SK-N-SH (cell line): ENCODE measurements around the gene TPD52L1. TPM values are rescaled to one million over a fixed set of nuclear protein-coding genes. Genes with fewer than 3 reads are reported as not detected.

Experiments
- CTCF ChIA-PET: fragments of 300-600, 350-600 bp; formaldehyde crosslinking; extraction: SDS; loops from one replicate; lab custom pipeline; 2021; lab: Yijun Ruan, JAX
- POLR2A ChIA-PET: fragments of 350-600 bp; sonication (Branson Sonifier 250); formaldehyde crosslinking; extraction: SDS; loops from one replicate; lab custom pipeline; 2020; ENCODE audit warnings: antibody characterized with exemption, inconsistent platforms; lab: Yijun Ruan, JAX
- DNase-seq: peaks from one replicate; pipeline ENCODE4 v3.0.0; 2012
- H2AFZ ChIP-seq: fragments of 200-600 bp; sonication (generic); 2 replicates; pipeline ENCODE4 v1.8.1; 2016; ENCODE audit warnings: antibody characterized with exemption, mild to moderate bottlenecking, low read depth
- H3F3A ChIP-seq: fragments of 200-600 bp; sonication (generic); replicated peaks from 2 replicates; pipeline ENCODE3; 2016; ENCODE audit warnings: antibody characterized with exemption, mild to moderate bottlenecking; ENCODE audit not compliant: insufficient read depth
- H3K27ac ChIP-seq, 2 experiments: fragments of 200-500 bp in 1 of 2; fragments of 200-600 bp in 1 of 2; sonication (Bioruptor generic) in 1 of 2; sonication (generic), shearing (Covaris generic) in 1 of 2; 2 replicates each; pipeline versions ENCODE4 v1.5.1 to v1.6.1; 2014 to 2016; ENCODE audit warnings: low read depth in 2 of 2, inconsistent platforms in 1 of 2, low read length in 1 of 2, mild to moderate bottlenecking in 1 of 2, mixed read lengths in 1 of 2
- H3K27me3 ChIP-seq: fragments of 200-600 bp; sonication (generic), shearing (Covaris generic); 2 replicates; pipeline ENCODE4 v1.6.1; 2016; ENCODE audit warnings: mixed run types; ENCODE audit not compliant: insufficient read depth
- H3K36me3 ChIP-seq, 2 experiments: fragments of 200-500 bp in 1 of 2; fragments of 200-600 bp in 1 of 2; sonication (Bioruptor generic) in 1 of 2; sonication (generic) in 1 of 2; replicated peaks in 1 of 2; 2 replicates each; pipeline versions ENCODE3 to v1.5.1; 2014 to 2016; ENCODE audit warnings: low read length in 1 of 2, mild to moderate bottlenecking in 1 of 2; ENCODE audit not compliant: insufficient read depth in 2 of 2, control insufficient read depth in 1 of 2
- H3K4me1 ChIP-seq, 2 experiments: fragments of 200-500 bp in 1 of 2; fragments of 200-600 bp in 1 of 2; sonication (Bioruptor generic) in 1 of 2; sonication (generic), shearing (Covaris generic) in 1 of 2; 2 replicates each; pipeline versions ENCODE4 v1.5.1 to v1.6.1; 2014 to 2016; ENCODE audit warnings: low read depth in 1 of 2, low read length in 1 of 2, mixed run types in 1 of 2; ENCODE audit not compliant: insufficient read depth in 2 of 2, control insufficient read depth in 1 of 2
- H3K4me2 ChIP-seq: fragments of 200-600 bp; sonication (generic), shearing (Covaris generic); 2 replicates; pipeline ENCODE4 v1.6.1; 2017; ENCODE audit warnings: mixed run types
- H3K4me3 ChIP-seq, 2 experiments: fragments of 200-500 bp in 1 of 2; fragments of 200-600 bp in 1 of 2; sonication (Bioruptor generic) in 1 of 2; sonication (generic), shearing (Covaris generic) in 1 of 2; 2 replicates each; pipeline versions ENCODE4 v1.5.1 to v1.8.1; 2014 to 2016; ENCODE audit warnings: low read depth in 2 of 2, inconsistent platforms in 1 of 2, low read length in 1 of 2, mild to moderate bottlenecking in 1 of 2, mixed read lengths in 1 of 2, moderate library complexity in 1 of 2
- H3K79me2 ChIP-seq: fragments of 200-600 bp; sonication (generic); 2 replicates; pipeline ENCODE4 v1.8.1; 2017; ENCODE audit warnings: mild to moderate bottlenecking; ENCODE audit not compliant: insufficient read depth
- H3K9ac ChIP-seq: fragments of 200-600 bp; sonication (generic); 2 replicates; pipeline ENCODE4 v1.6.1; 2017; ENCODE audit warnings: mixed run types
- H3K9me2 ChIP-seq: fragments of 200-600 bp; sonication (generic); 2 replicates; pipeline ENCODE4 v1.6.1; 2017; ENCODE audit warnings: mixed run types
- H3K9me3 ChIP-seq: fragments of 200-600 bp; sonication (generic); 2 replicates; pipeline ENCODE4 v1.6.1; 2017; ENCODE audit warnings: mixed run types, mild to moderate bottlenecking, moderate library complexity
- H4K20me1 ChIP-seq: fragments of 200-600 bp; sonication (generic); 2 replicates; pipeline ENCODE4 v1.6.1; 2017; ENCODE audit warnings: mild to moderate bottlenecking, mixed run types; ENCODE audit not compliant: insufficient read depth
- EP300 ChIP-seq, 2 experiments: IDR thresholded peaks; 2 replicates each; pipeline versions ENCODE4 v1.4.0 to v1.6.1; 2012; ENCODE audit warnings: borderline replicate concordance in 1 of 2, low read depth in 1 of 2, low read length in 1 of 2
- MEF2A ChIP-seq: IDR thresholded peaks from 2 replicates; pipeline ENCODE4 v1.4.0; 2012; ENCODE audit warnings: low read depth, borderline replicate concordance
- MXI1 ChIP-seq: IDR thresholded peaks from 2 replicates; pipeline ENCODE4 v1.6.1; 2012; ENCODE audit warnings: mild to moderate bottlenecking, low read depth, low read length, improper control_type of control experiment
- NRF1 ChIP-seq: IDR thresholded peaks from 2 replicates; pipeline ENCODE4 v1.6.1; 2012; ENCODE audit warnings: low read depth, mild to moderate bottlenecking, low read length
- SIN3A ChIP-seq: IDR thresholded peaks from 2 replicates; pipeline ENCODE4 v1.6.1; 2012; ENCODE audit warnings: low read depth, mild to moderate bottlenecking, low read length, moderate library complexity, borderline replicate concordance
- SMC3 ChIP-seq: IDR thresholded peaks from 2 replicates; pipeline ENCODE4 v1.6.1; 2012; ENCODE audit warnings: low read depth, low read length, improper control_type of control experiment
- TEAD4 ChIP-seq: IDR thresholded peaks from 2 replicates; pipeline ENCODE4 v1.4.0; 2012; ENCODE audit warnings: mild to moderate bottlenecking, borderline replicate concordance; ENCODE audit not compliant: insufficient read depth
- YY1 ChIP-seq: IDR thresholded peaks from 2 replicates; pipeline ENCODE4 v1.4.0; 2012; ENCODE audit warnings: low read depth, mild to moderate bottlenecking
- WGBS: methylation state at CpG from one replicate; pipeline ENCODE4 v1.1.6; 2017; ENCODE audit warnings: low lambda C conversion rate; 5-methylcytosine and 5-hydroxymethylcytosine counted together
- polyA plus RNA-seq, 3 experiments: library from polyadenylated mRNA; depleted of rRNA; stranded (reverse); fragments of >200 nt; gene quantifications; 2 replicates each; pipeline ENCODE4 v1.2.3, GENCODE V29; 2012
- TF ChIP-seq, protein P1 (sequence below): fragments of 150-350 bp; IDR thresholded peaks from 2 replicates; pipeline ENCODE4 v1.6.1; 2017; ENCODE audit warnings: antibody characterized with exemption, low read length, low read depth, borderline replicate concordance
- TF ChIP-seq, protein P2 (sequence below): fragments of 150-350 bp; IDR thresholded peaks from 2 replicates; pipeline ENCODE4 v1.6.1; 2016; ENCODE audit warnings: mild to moderate bottlenecking, low read depth, low read length
- TF ChIP-seq, protein P3 (sequence below): IDR thresholded peaks from 2 replicates; pipeline ENCODE4 v1.4.0; 2012; ENCODE audit warnings: low read depth, borderline replicate concordance
- TF ChIP-seq, protein P4 (sequence below): IDR thresholded peaks from 2 replicates; pipeline ENCODE4 v1.4.0; 2012; ENCODE audit warnings: low read depth
- TF ChIP-seq, protein P5 (sequence below): IDR thresholded peaks from 2 replicates; pipeline ENCODE4; 2012
- TF ChIP-seq, protein P6 (sequence below): fragments of 200-600 bp; sonication (generic); IDR thresholded peaks from 2 replicates; pipeline ENCODE4 v1.6.1; 2017; ENCODE audit warnings: antibody characterized with exemption, mild to moderate bottlenecking, moderate library complexity

Gene TPD52L1
- polyA plus RNA-seq, 1 of the 3 experiments (the other 2 are of a cell fraction) = 0.13 TPM

DNA sequence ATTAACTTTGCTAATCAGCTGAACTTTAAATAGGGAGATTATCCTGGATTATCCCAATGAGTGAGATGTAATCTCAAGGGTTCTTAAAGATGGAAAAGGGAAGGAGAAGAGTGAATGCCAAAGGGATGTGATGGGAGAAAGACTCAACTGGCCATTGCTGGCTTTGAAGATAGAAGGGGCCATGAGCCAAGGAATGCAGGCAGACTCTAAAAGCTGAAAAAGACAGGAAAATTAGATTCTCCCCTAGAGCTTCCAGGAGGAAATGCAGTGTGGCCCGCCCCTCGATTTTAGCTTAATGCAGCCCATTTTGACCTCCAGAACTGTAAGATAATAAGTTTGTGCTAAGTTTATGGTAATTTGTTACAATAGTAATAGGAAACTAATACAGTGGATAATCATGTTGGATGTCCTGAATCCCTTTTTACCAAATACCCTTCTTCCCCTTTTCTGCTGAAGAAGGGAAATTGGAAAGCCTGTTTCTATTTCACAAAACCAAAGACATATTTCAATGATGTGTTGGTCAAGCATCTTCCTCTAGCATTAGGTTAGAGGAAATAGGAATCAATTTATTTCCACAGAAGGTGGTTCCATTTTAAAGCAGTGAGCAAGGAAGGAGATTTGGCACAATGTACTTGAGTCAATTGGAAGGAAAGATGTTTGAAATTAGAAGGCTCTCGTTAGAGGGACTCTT is 151.5 kb downstream of the TPD52L1 start:
- no peak overlapping the region for H3K4me2 ChIP-seq
- H3K4me1 ChIP-seq = peaks cover 0 to 7% of the 10 kb centered on the region in 2 experiments; a peak in 3 of 4 replicates
- 25% methylated on average over 3 of the region's 3 CpGs for WGBS
- peaks cover 0 to under 1% of the 10 kb centered on the region in 2 experiments for H3K36me3 ChIP-seq
- DNase-seq = no peak
- TF ChIP-seq SMC3 (no peak), SIN3A (no peak), NRF1 (no peak), TEAD4 (no peak), EP300 (IDR thresholded peaks at IDR 0.05; ENCODE audit: borderline replicate concordance in 1 of 2, low read depth in 1 of 2, low read length in 1 of 2) (no peak), MEF2A (no peak), MXI1 (no peak)
- TF ChIP-seq, protein P1, sequence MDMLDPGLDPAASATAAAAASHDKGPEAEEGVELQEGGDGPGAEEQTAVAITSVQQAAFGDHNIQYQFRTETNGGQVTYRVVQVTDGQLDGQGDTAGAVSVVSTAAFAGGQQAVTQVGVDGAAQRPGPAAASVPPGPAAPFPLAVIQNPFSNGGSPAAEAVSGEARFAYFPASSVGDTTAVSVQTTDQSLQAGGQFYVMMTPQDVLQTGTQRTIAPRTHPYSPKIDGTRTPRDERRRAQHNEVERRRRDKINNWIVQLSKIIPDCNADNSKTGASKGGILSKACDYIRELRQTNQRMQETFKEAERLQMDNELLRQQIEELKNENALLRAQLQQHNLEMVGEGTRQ = no peak
- TF ChIP-seq, protein P2, sequence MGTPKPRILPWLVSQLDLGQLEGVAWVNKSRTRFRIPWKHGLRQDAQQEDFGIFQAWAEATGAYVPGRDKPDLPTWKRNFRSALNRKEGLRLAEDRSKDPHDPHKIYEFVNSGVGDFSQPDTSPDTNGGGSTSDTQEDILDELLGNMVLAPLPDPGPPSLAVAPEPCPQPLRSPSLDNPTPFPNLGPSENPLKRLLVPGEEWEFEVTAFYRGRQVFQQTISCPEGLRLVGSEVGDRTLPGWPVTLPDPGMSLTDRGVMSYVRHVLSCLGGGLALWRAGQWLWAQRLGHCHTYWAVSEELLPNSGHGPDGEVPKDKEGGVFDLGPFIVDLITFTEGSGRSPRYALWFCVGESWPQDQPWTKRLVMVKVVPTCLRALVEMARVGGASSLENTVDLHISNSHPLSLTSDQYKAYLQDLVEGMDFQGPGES = no peak
- TF ChIP-seq, protein P3, sequence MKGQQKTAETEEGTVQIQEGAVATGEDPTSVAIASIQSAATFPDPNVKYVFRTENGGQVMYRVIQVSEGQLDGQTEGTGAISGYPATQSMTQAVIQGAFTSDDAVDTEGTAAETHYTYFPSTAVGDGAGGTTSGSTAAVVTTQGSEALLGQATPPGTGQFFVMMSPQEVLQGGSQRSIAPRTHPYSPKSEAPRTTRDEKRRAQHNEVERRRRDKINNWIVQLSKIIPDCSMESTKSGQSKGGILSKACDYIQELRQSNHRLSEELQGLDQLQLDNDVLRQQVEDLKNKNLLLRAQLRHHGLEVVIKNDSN = no peak
- H4K20me1 ChIP-seq = no peaks in the 10 kb centered on the region
- ChIA-PET POLR2A (no interaction called here), CTCF (interaction anchor here (1.1 to 1.2 kb wide), 3 partner anchors 9 to 454 kb away, joined by 3 to 4 read pairs (median 3); no protein-coding TSS in a partner anchor)
- no peaks in the 10 kb centered on the region for H3K9me2 ChIP-seq
- H2AFZ ChIP-seq = no peak overlapping the region
- H3F3A ChIP-seq = peaks cover 7% of the 10 kb centered on the region
- H3K9ac ChIP-seq = no peak overlapping the region
- no peaks in the 10 kb centered on the region for H3K9me3 ChIP-seq
- no peak overlapping the region for H3K4me3 ChIP-seq
- peaks cover 6% of the 10 kb centered on the region; the same call in 1 of the 2 replicates for H3K27me3 ChIP-seq
- H3K79me2 ChIP-seq = peaks cover 5% of the 10 kb centered on the region; the same call in 1 of the 2 replicates
- H3K27ac ChIP-seq = no peak overlapping the region

DNA sequence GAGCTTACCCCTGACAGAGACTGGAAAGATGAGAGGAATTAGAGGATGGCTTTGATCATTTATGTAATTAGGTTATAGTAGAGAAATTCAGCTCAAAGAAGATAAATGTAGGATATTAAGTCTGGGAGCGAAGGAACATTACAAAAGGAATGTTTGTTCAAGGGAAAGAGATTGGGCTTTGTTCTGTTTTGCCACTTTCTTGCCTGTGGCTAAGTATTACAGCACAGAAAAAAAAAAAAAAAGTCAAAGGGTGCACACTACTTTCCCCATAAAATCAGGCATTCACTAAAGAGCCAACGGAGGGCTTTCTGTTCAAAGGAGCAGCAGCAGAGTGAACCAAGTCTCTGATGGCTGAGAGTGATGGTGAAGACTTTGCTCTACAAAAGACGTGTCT is 153.2 kb downstream of the TPD52L1 start:
- H2AFZ ChIP-seq = no peak overlapping the region
- peaks cover 0 to 2% of the 10 kb centered on the region in 2 experiments; a peak in 1 of 4 replicates for H3K4me1 ChIP-seq
- H3K27ac ChIP-seq = no peak overlapping the region
- H3K79me2 ChIP-seq = no peaks in the 10 kb centered on the region
- no peak for DNase-seq
- no peaks in the 10 kb centered on the region for H3K9me3 ChIP-seq
- CTCF ChIA-PET = interaction anchor here (1.0 to 11.1 kb wide), 2 partner anchors 154 to 451 kb away, joined by 3 to 278 read pairs; no protein-coding TSS in a partner anchor
- no peak overlapping the region for H3K4me3 ChIP-seq
- peaks cover 6% of the 10 kb centered on the region; the same call in 1 of the 2 replicates for H3K27me3 ChIP-seq
- no peak overlapping the region for H3K4me2 ChIP-seq
- TF ChIP-seq, protein P1 = no peak
- TF ChIP-seq, protein P4, sequence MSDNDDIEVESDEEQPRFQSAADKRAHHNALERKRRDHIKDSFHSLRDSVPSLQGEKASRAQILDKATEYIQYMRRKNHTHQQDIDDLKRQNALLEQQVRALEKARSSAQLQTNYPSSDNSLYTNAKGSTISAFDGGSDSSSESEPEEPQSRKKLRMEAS = no peak
- TF ChIP-seq YY1 = no peak
- TF ChIP-seq, protein P5, sequence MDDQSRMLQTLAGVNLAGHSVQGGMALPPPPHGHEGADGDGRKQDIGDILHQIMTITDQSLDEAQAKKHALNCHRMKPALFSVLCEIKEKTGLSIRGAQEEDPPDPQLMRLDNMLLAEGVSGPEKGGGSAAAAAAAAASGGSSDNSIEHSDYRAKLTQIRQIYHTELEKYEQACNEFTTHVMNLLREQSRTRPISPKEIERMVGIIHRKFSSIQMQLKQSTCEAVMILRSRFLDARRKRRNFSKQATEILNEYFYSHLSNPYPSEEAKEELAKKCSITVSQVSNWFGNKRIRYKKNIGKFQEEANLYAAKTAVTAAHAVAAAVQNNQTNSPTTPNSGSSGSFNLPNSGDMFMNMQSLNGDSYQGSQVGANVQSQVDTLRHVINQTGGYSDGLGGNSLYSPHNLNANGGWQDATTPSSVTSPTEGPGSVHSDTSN = no peak
- TF ChIP-seq, protein P6, sequence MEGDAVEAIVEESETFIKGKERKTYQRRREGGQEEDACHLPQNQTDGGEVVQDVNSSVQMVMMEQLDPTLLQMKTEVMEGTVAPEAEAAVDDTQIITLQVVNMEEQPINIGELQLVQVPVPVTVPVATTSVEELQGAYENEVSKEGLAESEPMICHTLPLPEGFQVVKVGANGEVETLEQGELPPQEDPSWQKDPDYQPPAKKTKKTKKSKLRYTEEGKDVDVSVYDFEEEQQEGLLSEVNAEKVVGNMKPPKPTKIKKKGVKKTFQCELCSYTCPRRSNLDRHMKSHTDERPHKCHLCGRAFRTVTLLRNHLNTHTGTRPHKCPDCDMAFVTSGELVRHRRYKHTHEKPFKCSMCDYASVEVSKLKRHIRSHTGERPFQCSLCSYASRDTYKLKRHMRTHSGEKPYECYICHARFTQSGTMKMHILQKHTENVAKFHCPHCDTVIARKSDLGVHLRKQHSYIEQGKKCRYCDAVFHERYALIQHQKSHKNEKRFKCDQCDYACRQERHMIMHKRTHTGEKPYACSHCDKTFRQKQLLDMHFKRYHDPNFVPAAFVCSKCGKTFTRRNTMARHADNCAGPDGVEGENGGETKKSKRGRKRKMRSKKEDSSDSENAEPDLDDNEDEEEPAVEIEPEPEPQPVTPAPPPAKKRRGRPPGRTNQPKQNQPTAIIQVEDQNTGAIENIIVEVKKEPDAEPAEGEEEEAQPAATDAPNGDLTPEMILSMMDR = no peak
- H4K20me1 ChIP-seq = no peaks in the 10 kb centered on the region
- H3F3A ChIP-seq = peaks cover 7% of the 10 kb centered on the region
- no peak overlapping the region for H3K9ac ChIP-seq
- POLR2A ChIA-PET = no interaction called here
- no peaks in the 10 kb centered on the region for H3K36me3 ChIP-seq
- no peaks in the 10 kb centered on the region for H3K9me2 ChIP-seq
- 50% methylated on average over 3 of the region's 3 CpGs for WGBS
